ENCODE measurements around the gene PDE2A. TPM values are rescaled to one million over a fixed set of nuclear protein-coding genes. Genes with fewer than 3 reads are reported as not detected.

PDE2A gene
- polyA plus RNA-seq, 1 experiment, result 0.64 TPM

- DNase-seq (ENCODE audit: low read depth), result no peak
- H3K36me3 ChIP-seq (ENCODE audit: control insufficient read depth, insufficient read depth, low read length), result no peaks in the 10 kb centered on the region
- no peaks in the 10 kb centered on the region; the same call in none of the 2 replicates for H3K27me3 ChIP-seq (ENCODE audit: control insufficient read depth, insufficient read depth, low read length)
- TF ChIP-seq CTCF (IDR thresholded peaks at IDR 0.05; ENCODE audit: insufficient read depth, low read depth, low read length), result no peak
- H3K4me3 ChIP-seq (ENCODE audit: low read depth, low read length), result no peak overlapping the region
- ChIA-PET POLR2A (no interaction called here), CTCF (interaction anchor here (0.5 to 2.0 kb wide), 4 partner anchors 11 to 256 kb away, joined by 3 to 5 read pairs (median 4); no protein-coding TSS in a partner anchor)
Observed at GRCh38 chr11:72626414-72626936, 47.7 kb downstream of the PDE2A start.

- Histone ChIP-seq H3K36me3 (ENCODE audit: control insufficient read depth, insufficient read depth, low read length) (no peaks in the 10 kb centered on the region), H3K4me3 (ENCODE audit: low read depth, low read length) (no peak overlapping the region), H3K27me3 (ENCODE audit: control insufficient read depth, insufficient read depth, low read length) (peaks cover 5% of the 10 kb centered on the region)
- ChIA-PET POLR2A (no interaction called here), CTCF (interaction anchor here (1.1 kb wide), 1 partner anchor 18 kb away, joined by 4 read pairs; no protein-coding TSS in a partner anchor)
- DNase-seq (ENCODE audit: low read depth), result no peak
- TF ChIP-seq CTCF (IDR thresholded peaks at IDR 0.05; ENCODE audit: insufficient read depth, low read depth, low read length), result no peak
Observed at GRCh38 chr11:72625691-72626413, 48.4 kb downstream of the PDE2A start.

- no peak for TF ChIP-seq CTCF (IDR thresholded peaks at IDR 0.05; ENCODE audit: insufficient read depth, low read depth, low read length)
- Histone ChIP-seq H3K36me3 (ENCODE audit: control insufficient read depth, insufficient read depth, low read length) (no peaks in the 10 kb centered on the region), H3K27me3 (ENCODE audit: control insufficient read depth, insufficient read depth, low read length) (peaks cover 6% of the 10 kb centered on the region), H3K4me3 (ENCODE audit: low read depth, low read length) (no peak overlapping the region)
- no peak for DNase-seq (ENCODE audit: low read depth)
- ChIA-PET CTCF (interaction anchor here (0.7 kb wide), 1 partner anchor 13 kb away, joined by 3 read pairs; no protein-coding TSS in a partner anchor), POLR2A (no interaction called here)
Observed at GRCh38 chr11:72624496-72625201, 49.6 kb downstream of the PDE2A start.

GRCh38 chr11:72623052-72623451 lies 51.2 kb downstream of the PDE2A start:
- Histone ChIP-seq H3K27me3 (ENCODE audit: control insufficient read depth, insufficient read depth, low read length) (peaks cover 10% of the 10 kb centered on the region), H3K4me3 (ENCODE audit: low read depth, low read length) (no peak overlapping the region), H3K36me3 (ENCODE audit: control insufficient read depth, insufficient read depth, low read length) (no peaks in the 10 kb centered on the region)
- DNase-seq (ENCODE audit: low read depth), result no peak
- ChIA-PET CTCF (interaction anchor here (0.6 kb wide), 1 partner anchor 7 kb away, joined by 3 read pairs; no protein-coding TSS in a partner anchor), POLR2A (no interaction called here)
- no peak for TF ChIP-seq CTCF (IDR thresholded peaks at IDR 0.05; ENCODE audit: insufficient read depth, low read depth, low read length)

- ChIA-PET CTCF (interaction anchor here (1.6 kb wide), 1 partner anchor 63 kb away, joined by 3 read pairs; no protein-coding TSS in a partner anchor), POLR2A (no interaction called here)
- Histone ChIP-seq H3K4me3 (ENCODE audit: low read depth, low read length) (no peak overlapping the region), H3K27me3 (ENCODE audit: control insufficient read depth, insufficient read depth, low read length) (peaks cover 15% of the 10 kb centered on the region), H3K36me3 (ENCODE audit: control insufficient read depth, insufficient read depth, low read length) (no peaks in the 10 kb centered on the region)
- DNase-seq (ENCODE audit: low read depth), result no peak
- TF ChIP-seq CTCF (IDR thresholded peaks at IDR 0.05; ENCODE audit: insufficient read depth, low read depth, low read length), result no peak
Observed at GRCh38 chr11:72621008-72621610, 53.1 kb downstream of the PDE2A start.

Data from BJ (cell line).